Stimulated activated naive B cell treated with anti-CD40 and anti-IgM and Interleukin-4, amounts not matched to agents 10 μg/mL and 1 μg/mL and 100 μg/mL, for 72 hours (primary cell): ENCODE results near the gene KLK6.
"Not testable (repeated sequence)": the region's sequence is repeated elsewhere in the genome, so short reads cannot be mapped to it uniquely, and the experiment has no call there.

Source experiments
- ATAC-seq, 2 donors: fragments of 150-1000 bp; cut with Tn5 transposase; replicated peaks; 2 replicates each; pipeline ENCODE4 v1.10.0; 2021; ENCODE audit warnings: moderate library complexity in 1 of 2
- DNase-seq: peaks from one replicate; pipeline ENCODE4 v3.0.0; 2021
- H3K27ac Mint-ChIP-seq: one replicate; pipeline ENCODE4 v1.8.0; 2022; ENCODE audit warnings: mild to moderate bottlenecking, mixed read lengths
- H3K27me3 Mint-ChIP-seq, 2 donors: one replicate each; pipeline ENCODE4 v1.8.0; 2022; ENCODE audit warnings: mixed read lengths in 2 of 2
- H3K36me3 Mint-ChIP-seq, 2 donors: one replicate each; pipeline ENCODE4 v1.8.0; 2022; ENCODE audit warnings: mixed read lengths in 2 of 2, mild to moderate bottlenecking in 1 of 2
- H3K4me1 Mint-ChIP-seq, 2 donors: one replicate each; pipeline ENCODE4 v1.8.0; 2022; ENCODE audit warnings: mixed read lengths in 2 of 2, mild to moderate bottlenecking in 1 of 2
- H3K4me3 Mint-ChIP-seq, 2 donors: one replicate each; pipeline ENCODE4 v1.8.0; 2022; ENCODE audit warnings: mild to moderate bottlenecking in 2 of 2, mixed read lengths in 2 of 2, moderate library complexity in 1 of 2
- H3K9me3 Mint-ChIP-seq, 2 donors: one replicate each; pipeline ENCODE4 v1.8.0; 2022; ENCODE audit warnings: mixed read lengths in 2 of 2, mild to moderate bottlenecking in 1 of 2

The KLK6 gene

DNA sequence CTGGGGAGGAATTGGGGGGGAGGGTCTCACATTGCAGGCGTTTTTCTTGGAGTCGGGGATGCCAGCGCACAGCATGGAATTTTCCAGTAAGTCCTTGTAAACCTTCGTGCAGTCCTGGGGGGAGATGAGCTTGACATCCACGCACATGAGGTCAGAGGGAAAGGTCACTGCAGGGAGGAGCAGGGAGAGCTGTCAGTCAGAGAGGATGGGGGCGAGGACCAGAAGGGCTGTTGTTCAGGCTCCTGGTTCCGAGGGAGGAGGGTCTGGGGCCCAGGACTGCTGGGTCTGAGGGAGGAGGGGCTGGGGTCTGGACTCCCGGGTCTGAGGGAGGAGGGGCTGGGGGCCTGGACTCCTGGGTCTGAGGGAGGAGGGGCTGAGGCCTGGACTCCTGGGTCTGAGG is 10.4 kb upstream of the KLK6 start:
- Mint-ChIP-seq H3K36me3 (no peaks in the 10 kb centered on the region), H3K27me3 (peaks cover 62 to 66% of the 10 kb centered on the region in 2 donors), H3K4me3 (no peak overlapping the region), H3K9me3 (no peaks in the 10 kb centered on the region), H3K4me1 (no peaks in the 10 kb centered on the region), H3K27ac (no peak overlapping the region)
- ATAC-seq (no peak), DNase-seq (no peak)

DNA sequence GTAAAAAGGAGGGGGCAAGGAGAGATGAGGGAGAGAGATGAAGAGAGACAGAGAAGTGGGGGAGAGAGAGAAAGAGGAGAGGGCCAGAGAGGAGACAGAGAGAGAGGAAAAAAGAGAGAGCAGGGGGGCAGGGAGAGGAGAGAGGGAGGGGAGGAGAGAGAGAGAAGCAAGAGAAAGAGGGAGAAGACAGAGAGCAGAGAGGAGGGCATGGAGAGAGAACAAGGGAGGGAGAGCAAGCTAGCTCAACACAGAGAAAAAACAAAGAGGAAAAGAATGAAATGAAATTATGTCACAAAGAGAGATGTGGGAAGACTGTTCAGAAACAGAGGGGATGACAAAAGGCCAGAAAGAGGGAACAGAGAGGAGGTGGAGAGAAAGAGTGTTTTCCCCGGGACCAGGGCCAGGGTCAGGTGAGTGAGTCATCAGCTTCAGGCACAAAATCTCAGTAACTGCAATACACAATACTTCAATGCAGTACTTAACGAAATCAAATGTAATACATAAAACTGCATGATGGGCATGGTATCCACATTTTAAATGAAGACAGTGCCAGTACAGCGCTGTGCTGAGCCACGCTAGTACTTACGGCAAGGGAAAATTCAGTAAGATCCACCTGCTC is 9.5 kb upstream of the KLK6 start:
- DNase-seq (no peak), ATAC-seq (no peak)
- no peaks in the 10 kb centered on the region for H3K36me3 Mint-ChIP-seq
- H3K4me3 Mint-ChIP-seq, result no peak overlapping the region
- peaks cover 61 to 65% of the 10 kb centered on the region in 2 donors for H3K27me3 Mint-ChIP-seq
- H3K27ac Mint-ChIP-seq, result no peak overlapping the region
- no peaks in the 10 kb centered on the region for H3K4me1 Mint-ChIP-seq
- no peaks in the 10 kb centered on the region for H3K9me3 Mint-ChIP-seq

GRCh38 chr19:50977626-50978025 is 8.2 kb upstream of the KLK6 start:
- Mint-ChIP-seq H3K27ac (no peak overlapping the region), H3K9me3 (no peaks in the 10 kb centered on the region), H3K4me1 (no peaks in the 10 kb centered on the region), H3K4me3 (no peak overlapping the region), H3K27me3 (peaks cover 65 to 66% of the 10 kb centered on the region in 2 donors), H3K36me3 (no peaks in the 10 kb centered on the region)
- ATAC-seq, result no peak
- DNase-seq, result no peak

DNA sequence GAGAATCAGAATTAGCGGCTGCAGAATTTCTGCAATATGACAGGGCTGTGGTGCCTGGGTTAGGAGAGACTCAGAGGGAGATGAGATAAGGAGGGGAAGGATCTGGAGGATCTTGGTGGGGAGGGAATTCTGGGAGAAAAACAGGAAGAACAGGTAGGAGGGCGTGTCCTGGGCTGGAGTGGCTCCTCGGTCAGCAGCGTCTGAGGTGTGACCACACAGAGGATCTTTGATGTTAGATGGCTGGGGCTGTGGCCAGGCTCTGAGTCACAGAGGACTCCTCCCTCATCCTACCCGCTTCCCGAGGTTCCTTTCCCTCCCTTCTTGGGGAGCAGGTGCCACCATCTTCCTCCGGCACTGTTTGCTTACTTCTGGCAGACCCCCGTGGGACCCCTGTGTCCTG is 6.4 kb upstream of the KLK6 start:
- Mint-ChIP-seq H3K9me3 (no peaks in the 10 kb centered on the region), H3K27me3 (peaks cover 60 to 61% of the 10 kb centered on the region in 2 donors), H3K4me1 (no peaks in the 10 kb centered on the region), H3K27ac (no peak overlapping the region), H3K36me3 (no peaks in the 10 kb centered on the region), H3K4me3 (no peak overlapping the region)
- ATAC-seq (no peak), DNase-seq (no peak)

DNA sequence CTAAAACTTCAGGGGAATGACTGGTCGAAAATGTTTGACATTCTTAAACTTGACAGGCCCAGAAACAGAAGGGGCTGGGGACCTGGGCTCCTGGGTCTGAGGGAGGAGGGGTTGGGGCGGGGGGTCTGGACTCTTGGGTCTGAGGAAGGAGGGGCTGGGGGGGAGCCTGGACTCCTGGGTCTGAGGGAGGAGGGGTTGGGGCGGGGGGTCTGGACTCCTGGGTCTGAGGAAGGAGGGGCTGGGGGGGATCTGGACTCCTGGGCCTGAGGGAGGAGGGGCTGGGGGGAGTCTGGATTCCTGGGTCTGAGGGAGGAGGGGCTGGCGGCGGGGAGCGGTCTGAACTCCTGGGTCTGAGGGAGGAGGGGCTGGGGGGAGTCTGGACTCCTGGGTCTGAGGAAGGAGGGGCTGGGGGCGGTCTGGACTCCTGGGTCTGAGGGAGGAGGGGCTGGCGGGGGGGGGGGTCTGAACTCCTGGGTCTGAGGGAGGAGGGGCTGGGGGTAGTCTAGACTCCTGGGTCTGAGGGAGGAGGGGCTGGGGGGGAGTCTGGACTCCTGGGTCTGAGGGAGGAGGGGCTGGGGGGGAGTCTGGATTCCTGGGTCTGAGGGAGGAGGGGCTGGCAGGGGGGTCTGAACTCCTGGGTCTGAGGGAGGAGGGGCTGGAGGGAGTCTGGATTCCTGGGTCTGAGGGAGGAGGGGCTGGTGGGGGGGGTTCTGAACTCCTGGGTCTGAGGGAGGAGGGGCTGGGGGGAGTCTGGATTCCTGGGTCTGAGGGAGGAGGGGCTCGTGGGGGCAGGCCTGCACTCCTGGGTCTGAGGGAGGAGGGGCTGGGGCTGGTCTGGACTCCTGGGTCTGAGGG is 5.5 kb upstream of the KLK6 start:
- ATAC-seq (no peak), DNase-seq (no peak)
- Mint-ChIP-seq H3K27ac (no peak overlapping the region), H3K4me3 (no peak overlapping the region), H3K27me3 (peaks cover 60 to 62% of the 10 kb centered on the region in 2 donors), H3K4me1 (no peaks in the 10 kb centered on the region), H3K36me3 (no peaks in the 10 kb centered on the region), H3K9me3 (no peaks in the 10 kb centered on the region)

DNA sequence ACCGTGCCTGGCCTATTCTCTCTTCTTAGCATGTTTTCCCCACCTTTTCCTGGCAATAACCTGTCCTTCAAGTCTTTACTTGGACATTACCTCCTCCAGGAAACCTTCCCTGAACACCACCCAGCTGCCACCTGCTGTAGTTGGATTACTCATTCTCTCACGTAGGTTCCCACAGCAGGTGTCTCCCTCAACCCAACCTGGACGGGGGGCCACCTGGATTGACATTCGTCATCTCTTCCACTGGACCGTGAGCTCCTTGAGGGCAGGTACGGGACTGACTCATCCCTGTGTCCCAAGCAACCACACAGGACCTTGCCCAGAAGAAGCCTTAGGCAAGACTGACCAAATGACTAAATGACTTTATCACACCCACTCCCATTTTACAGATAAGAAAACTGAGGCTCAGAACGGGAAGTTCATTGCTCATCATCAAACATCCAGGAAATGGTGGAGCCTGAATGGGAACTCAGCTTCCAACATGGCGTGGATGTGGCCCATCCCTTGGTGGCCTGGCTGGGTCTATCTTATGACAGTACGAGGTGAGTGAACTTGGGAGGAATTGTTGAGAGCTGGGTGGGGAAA is 3.5 kb upstream of the KLK6 start:
- ATAC-seq (no peak), DNase-seq (no peak)
- no peaks in the 10 kb centered on the region for H3K4me1 Mint-ChIP-seq
- H3K27me3 Mint-ChIP-seq, result peaks cover 54 to 58% of the 10 kb centered on the region in 2 donors
- H3K36me3 Mint-ChIP-seq, result no peaks in the 10 kb centered on the region
- H3K9me3 Mint-ChIP-seq, result no peaks in the 10 kb centered on the region
- H3K27ac Mint-ChIP-seq, result no peak overlapping the region
- no peak overlapping the region for H3K4me3 Mint-ChIP-seq

DNA sequence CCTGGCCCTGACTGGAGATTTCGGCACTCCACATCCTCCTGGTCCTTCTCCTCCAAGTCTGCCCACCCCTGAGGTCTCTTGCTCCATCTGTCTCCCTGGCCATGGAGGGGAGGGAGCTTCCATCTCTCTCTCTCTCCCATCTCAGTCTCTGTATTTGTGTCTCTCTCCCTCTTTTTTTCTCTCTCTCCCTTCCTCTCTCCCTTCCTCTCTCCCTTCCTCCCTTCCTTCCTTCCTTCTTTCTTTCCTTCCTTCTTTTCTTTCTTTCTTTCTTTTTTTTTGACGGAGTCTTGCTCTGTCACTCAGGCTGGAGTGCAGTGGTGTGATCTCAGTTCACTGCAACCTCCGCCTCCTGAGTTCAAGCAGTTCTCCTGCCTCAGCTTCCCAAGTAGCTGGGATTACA is 419 bp upstream of the KLK6 start:
- not testable (repeated sequence) for H3K9me3 Mint-ChIP-seq, H3K36me3 Mint-ChIP-seq, H3K27ac Mint-ChIP-seq, H3K4me3 Mint-ChIP-seq, H3K4me1 Mint-ChIP-seq, DNase-seq, ATAC-seq
- peaks cover 39 to 50% of the 10 kb centered on the region in 2 donors for H3K27me3 Mint-ChIP-seq

- Mint-ChIP-seq H3K4me3 (no peak overlapping the region), H3K27me3 (peaks cover 42 to 50% of the 10 kb centered on the region in 2 donors), H3K36me3 (no peaks in the 10 kb centered on the region), H3K9me3 (peaks cover under 1 to 2% of the 10 kb centered on the region in 2 donors), H3K27ac (no peak overlapping the region), H3K4me1 (no peaks in the 10 kb centered on the region)
- no peak for ATAC-seq
- no peak for DNase-seq
Observed at GRCh38 chr19:50968716-50969412, 527 bp downstream of the KLK6 start.

DNA sequence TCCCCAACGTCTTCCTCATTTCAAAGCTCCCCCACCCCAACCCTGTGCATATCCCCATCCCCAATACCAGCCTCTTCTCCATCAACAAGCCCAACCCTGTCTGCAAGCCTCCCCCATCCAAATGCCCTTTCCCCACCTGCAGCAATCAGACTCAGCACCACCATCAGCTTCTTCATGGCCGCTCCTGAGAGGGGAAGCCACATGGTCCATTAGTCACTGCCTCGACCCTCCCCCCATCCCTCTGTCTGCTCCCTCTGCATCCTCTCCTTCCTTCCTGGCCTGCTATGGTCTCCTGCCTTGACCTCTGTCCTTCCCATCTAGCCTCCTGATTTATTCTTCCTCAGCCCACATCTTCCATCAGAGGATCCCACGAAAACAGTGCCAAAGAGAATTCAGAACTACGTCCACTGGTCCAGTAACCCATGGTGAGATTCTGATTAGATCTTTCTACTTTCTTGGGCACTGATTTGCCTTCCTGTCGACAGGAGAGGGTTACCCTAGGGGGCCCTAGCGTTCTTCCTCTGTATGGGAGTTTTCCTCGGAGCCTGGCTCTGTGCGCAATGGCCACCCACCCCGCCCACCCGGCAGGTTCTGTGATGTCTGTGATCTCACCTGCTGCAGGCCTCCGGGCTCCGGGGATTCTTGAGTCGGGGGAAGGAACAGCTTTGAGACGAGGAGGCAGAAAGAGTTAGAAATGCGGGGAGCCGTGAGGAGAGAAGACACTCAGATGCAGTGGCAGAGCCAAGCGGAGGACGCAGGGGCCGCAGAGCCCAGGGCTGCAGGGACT is 1.3 kb downstream of the KLK6 start:
- Mint-ChIP-seq H3K4me1 (no peaks in the 10 kb centered on the region), H3K27ac (no peak overlapping the region), H3K9me3 (peaks cover 5% of the 10 kb centered on the region in 2 donors), H3K36me3 (no peaks in the 10 kb centered on the region), H3K27me3 (peaks cover 45 to 51% of the 10 kb centered on the region in 2 donors), H3K4me3 (no peak overlapping the region)
- DNase-seq, result no peak
- no peak for ATAC-seq

DNA sequence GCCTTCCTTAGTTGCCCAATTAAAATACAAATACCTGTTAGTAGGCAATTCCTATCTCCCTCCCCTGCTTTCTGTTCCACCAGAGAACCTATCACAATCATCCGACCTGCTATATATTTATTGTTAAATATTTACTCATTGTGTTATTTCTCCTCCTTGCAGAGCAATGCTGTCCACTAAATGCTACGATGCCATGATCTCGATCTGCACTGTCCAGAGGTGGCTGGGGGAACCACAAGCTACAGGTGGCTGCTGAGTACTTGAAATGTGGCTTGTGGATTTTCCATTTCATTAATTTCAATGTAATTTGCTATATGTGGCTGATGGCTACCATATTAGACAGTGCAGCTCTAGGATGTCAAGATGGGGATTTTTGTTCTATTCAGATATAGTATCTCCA is 5.1 kb downstream of the KLK6 start:
- DNase-seq (no peak), ATAC-seq (no peak)
- no peak overlapping the region for H3K27ac Mint-ChIP-seq
- H3K27me3 Mint-ChIP-seq, result peaks cover 16 to 29% of the 10 kb centered on the region in 2 donors
- no peak overlapping the region for H3K4me3 Mint-ChIP-seq
- H3K36me3 Mint-ChIP-seq, result peaks cover 0 to 3% of the 10 kb centered on the region in 2 donors
- H3K9me3 Mint-ChIP-seq, result peaks cover 27 to 28% of the 10 kb centered on the region in 2 donors
- no peaks in the 10 kb centered on the region for H3K4me1 Mint-ChIP-seq

DNA sequence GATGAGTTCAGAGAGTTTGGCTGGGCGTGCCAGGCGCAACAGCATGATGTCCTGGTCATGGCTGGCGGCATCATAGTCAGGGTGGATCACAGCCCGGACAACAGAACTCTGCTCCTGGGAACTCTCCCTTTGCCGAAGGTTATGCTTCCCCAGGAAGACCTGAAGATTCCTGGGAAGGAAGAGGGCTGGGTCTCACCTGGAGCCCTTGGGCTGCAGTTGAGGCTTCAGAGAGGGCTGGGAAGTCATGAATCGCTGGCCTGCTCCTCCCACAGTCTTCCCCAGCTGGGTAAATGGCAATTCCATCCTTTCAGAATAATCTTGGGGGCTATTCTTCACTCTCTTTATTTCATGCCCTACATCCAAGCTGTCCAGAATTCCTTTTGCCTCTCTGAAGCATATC is 6.0 kb downstream of the KLK6 start:
- Mint-ChIP-seq H3K27me3 (peaks cover 16 to 31% of the 10 kb centered on the region in 2 donors), H3K4me3 (no peak overlapping the region), H3K27ac (no peak overlapping the region), H3K4me1 (no peaks in the 10 kb centered on the region), H3K9me3 (peaks cover 27 to 29% of the 10 kb centered on the region in 2 donors), H3K36me3 (peaks cover 0 to 4% of the 10 kb centered on the region in 2 donors)
- ATAC-seq (no peak), DNase-seq (no peak)

DNA sequence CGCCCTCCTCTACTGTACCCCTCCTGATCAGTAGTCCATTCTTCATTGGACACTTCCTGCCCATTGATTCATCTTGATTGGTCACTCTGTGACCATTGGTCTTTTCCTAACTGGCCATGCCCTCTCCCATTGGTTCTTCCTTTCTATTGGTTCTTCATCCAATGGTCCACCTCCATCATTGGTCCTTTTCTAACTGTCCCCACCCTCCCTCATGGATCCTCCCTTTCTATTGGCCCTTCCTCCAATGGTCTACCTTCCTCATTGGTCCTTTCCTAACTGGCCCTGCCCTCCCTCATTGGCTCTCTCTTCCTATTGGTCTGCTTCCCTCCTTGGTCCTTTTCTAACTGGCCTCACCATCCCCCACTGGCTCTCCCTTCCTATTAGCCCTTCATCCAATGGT is 7.1 kb downstream of the KLK6 start:
- DNase-seq (no peak), ATAC-seq (no peak)
- H3K9me3 Mint-ChIP-seq, result peaks cover 27 to 29% of the 10 kb centered on the region in 2 donors
- no peak overlapping the region for H3K27ac Mint-ChIP-seq
- H3K4me1 Mint-ChIP-seq, result no peaks in the 10 kb centered on the region
- peaks cover 0 to 4% of the 10 kb centered on the region in 2 donors for H3K36me3 Mint-ChIP-seq
- no peak overlapping the region for H3K4me3 Mint-ChIP-seq
- H3K27me3 Mint-ChIP-seq, result peaks cover 14 to 30% of the 10 kb centered on the region in 2 donors

GRCh38 chr19:50959731-50960500 is 9.5 kb downstream of the KLK6 start:
- peaks cover 0 to 4% of the 10 kb centered on the region in 2 donors for H3K36me3 Mint-ChIP-seq
- H3K4me3 Mint-ChIP-seq, result no peak overlapping the region
- ATAC-seq (peak; percentile 42 to 53), DNase-seq (no peak)
- peaks cover 14 to 27% of the 10 kb centered on the region in 2 donors for H3K27me3 Mint-ChIP-seq
- no peaks in the 10 kb centered on the region for H3K4me1 Mint-ChIP-seq
- peaks cover 27 to 29% of the 10 kb centered on the region in 2 donors for H3K9me3 Mint-ChIP-seq
- H3K27ac Mint-ChIP-seq, result no peak overlapping the region
